SK-N-SH treated with all-trans-retinoic acid at 6 μM for 48 hours (cell line): ENCODE results near the gene DPYD.

Source experiments
- ARNTL ChIP-seq: fragments of 450-650 bp; formaldehyde crosslinking; IDR thresholded peaks from 2 replicates; pipeline ENCODE4 v1.5.0; 2020; ENCODE audit warnings: low read depth, mild to moderate bottlenecking, moderate library complexity, borderline replicate concordance
- BACH2 ChIP-seq: fragments of 250-450 bp; sonication (Bioruptor Pico); IDR thresholded peaks from 2 replicates; pipeline ENCODE4 v1.9.0; 2021; ENCODE audit warnings: mild to moderate bottlenecking, borderline replicate concordance
- ESRRG ChIP-seq: fragments of 250-450 bp; sonication (Bioruptor Pico); IDR thresholded peaks from 2 replicates; pipeline ENCODE4 v1.6.1; 2021; ENCODE audit warnings: mild to moderate bottlenecking
- GLIS3 ChIP-seq: fragments of 250-450 bp; sonication (Bioruptor Pico); IDR thresholded peaks from 2 replicates; pipeline ENCODE4 v1.5.0; 2020; ENCODE audit warnings: mild to moderate bottlenecking, moderate library complexity
- OSR1 ChIP-seq: fragments of 250-450 bp; sonication (Bioruptor Pico); IDR thresholded peaks from 2 replicates; pipeline ENCODE4 v1.8.0; 2022; ENCODE audit warnings: moderate library complexity, mild to moderate bottlenecking, inconsistent platforms
- TCF4 ChIP-seq: fragments of 250-450 bp; sonication (Bioruptor Pico); IDR thresholded peaks from 2 replicates; pipeline ENCODE4 v1.8.0; 2021; ENCODE audit warnings: mild to moderate bottlenecking, moderate library complexity, borderline replicate concordance
- ZFP3 ChIP-seq: fragments of 250-450 bp; sonication (Bioruptor Pico); IDR thresholded peaks from 2 replicates; pipeline ENCODE4 v1.5.0; 2020; ENCODE audit warnings: mild to moderate bottlenecking, moderate library complexity
- ZFP30 ChIP-seq: fragments of 450-650 bp; formaldehyde crosslinking; IDR thresholded peaks from 2 replicates; pipeline ENCODE4 v1.5.0; 2022; ENCODE audit warnings: mild to moderate bottlenecking, moderate library complexity
- ZNF70 ChIP-seq: fragments of 450-650 bp; formaldehyde crosslinking; IDR thresholded peaks from 2 replicates; pipeline ENCODE4 v1.5.0; 2020; ENCODE audit warnings: mild to moderate bottlenecking, moderate library complexity
- ZNF8 ChIP-seq: fragments of 450-650 bp; formaldehyde crosslinking; IDR thresholded peaks from 2 replicates; pipeline ENCODE4 v1.5.0; 2020; ENCODE audit warnings: mild to moderate bottlenecking, moderate library complexity
- TF ChIP-seq, protein P1 (sequence below): fragments of 250-450 bp; sonication (Bioruptor Pico); IDR thresholded peaks from 2 replicates; pipeline ENCODE4 v1.5.1; 2020; ENCODE audit warnings: low read depth, mild to moderate bottlenecking, moderate library complexity
- TF ChIP-seq, protein P2 (sequence below): fragments of 250-450 bp; sonication (Bioruptor Pico); IDR thresholded peaks from 2 replicates; pipeline ENCODE4 v1.8.0; 2021; ENCODE audit warnings: low read depth, mild to moderate bottlenecking, moderate library complexity, borderline replicate concordance
- TF ChIP-seq, protein P3 (sequence below): fragments of 250-450 bp; sonication (Bioruptor Pico); IDR thresholded peaks from 2 replicates; pipeline ENCODE4 v1.8.0; 2020; ENCODE audit warnings: mild to moderate bottlenecking, moderate library complexity, borderline replicate concordance
- TF ChIP-seq, protein P4 (sequence below): fragments of 250-450 bp; sonication (Bioruptor Pico); IDR thresholded peaks from 2 replicates; pipeline ENCODE4 v1.5.1; 2021; ENCODE audit warnings: mild to moderate bottlenecking, moderate library complexity

DNA sequence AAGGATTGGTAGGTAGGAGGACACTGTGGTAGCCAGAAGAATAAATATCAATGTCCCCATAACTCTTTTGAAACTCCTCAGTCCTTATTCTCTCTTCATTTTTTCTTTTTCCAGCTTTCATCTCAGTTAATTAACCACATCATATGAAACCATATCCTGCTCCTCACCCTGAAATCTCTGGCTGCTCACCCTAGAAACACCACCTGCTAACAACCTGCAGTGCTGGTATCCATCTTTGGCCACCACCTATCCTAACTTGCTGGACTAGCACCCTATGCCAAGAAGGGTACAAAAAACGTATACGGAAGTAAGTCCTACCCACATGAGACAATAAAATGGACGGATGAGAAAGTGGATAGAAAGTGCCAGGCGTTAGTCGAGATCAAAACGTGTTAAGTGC is 13.7 kb upstream of the DPYD start:
- TF ChIP-seq, protein P1, sequence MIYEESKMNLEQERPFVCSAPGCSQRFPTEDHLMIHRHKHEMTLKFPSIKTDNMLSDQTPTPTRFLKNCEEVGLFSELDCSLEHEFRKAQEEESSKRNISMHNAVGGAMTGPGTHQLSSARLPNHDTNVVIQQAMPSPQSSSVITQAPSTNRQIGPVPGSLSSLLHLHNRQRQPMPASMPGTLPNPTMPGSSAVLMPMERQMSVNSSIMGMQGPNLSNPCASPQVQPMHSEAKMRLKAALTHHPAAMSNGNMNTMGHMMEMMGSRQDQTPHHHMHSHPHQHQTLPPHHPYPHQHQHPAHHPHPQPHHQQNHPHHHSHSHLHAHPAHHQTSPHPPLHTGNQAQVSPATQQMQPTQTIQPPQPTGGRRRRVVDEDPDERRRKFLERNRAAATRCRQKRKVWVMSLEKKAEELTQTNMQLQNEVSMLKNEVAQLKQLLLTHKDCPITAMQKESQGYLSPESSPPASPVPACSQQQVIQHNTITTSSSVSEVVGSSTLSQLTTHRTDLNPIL (CRISPR knock-in tag), result no peak
- no peak for TF ChIP-seq ZFP30 (CRISPR knock-in tag)
- no peak for TF ChIP-seq GLIS3 (CRISPR knock-in tag)
- TF ChIP-seq, protein P2, sequence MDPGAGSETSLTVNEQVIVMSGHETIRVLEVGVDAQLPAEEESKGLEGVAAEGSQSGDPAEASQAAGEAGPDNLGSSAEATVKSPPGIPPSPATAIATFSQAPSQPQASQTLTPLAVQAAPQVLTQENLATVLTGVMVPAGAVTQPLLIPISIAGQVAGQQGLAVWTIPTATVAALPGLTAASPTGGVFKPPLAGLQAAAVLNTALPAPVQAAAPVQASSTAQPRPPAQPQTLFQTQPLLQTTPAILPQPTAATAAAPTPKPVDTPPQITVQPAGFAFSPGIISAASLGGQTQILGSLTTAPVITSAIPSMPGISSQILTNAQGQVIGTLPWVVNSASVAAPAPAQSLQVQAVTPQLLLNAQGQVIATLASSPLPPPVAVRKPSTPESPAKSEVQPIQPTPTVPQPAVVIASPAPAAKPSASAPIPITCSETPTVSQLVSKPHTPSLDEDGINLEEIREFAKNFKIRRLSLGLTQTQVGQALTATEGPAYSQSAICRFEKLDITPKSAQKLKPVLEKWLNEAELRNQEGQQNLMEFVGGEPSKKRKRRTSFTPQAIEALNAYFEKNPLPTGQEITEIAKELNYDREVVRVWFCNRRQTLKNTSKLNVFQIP, result no peak
- TF ChIP-seq ESRRG, result no peak
- TF ChIP-seq ZFP3 (CRISPR knock-in tag), result no peak
- TF ChIP-seq ZNF8 (CRISPR knock-in tag), result no peak
- no peak for TF ChIP-seq OSR1 (CRISPR knock-in tag)
- TF ChIP-seq, protein P3, sequence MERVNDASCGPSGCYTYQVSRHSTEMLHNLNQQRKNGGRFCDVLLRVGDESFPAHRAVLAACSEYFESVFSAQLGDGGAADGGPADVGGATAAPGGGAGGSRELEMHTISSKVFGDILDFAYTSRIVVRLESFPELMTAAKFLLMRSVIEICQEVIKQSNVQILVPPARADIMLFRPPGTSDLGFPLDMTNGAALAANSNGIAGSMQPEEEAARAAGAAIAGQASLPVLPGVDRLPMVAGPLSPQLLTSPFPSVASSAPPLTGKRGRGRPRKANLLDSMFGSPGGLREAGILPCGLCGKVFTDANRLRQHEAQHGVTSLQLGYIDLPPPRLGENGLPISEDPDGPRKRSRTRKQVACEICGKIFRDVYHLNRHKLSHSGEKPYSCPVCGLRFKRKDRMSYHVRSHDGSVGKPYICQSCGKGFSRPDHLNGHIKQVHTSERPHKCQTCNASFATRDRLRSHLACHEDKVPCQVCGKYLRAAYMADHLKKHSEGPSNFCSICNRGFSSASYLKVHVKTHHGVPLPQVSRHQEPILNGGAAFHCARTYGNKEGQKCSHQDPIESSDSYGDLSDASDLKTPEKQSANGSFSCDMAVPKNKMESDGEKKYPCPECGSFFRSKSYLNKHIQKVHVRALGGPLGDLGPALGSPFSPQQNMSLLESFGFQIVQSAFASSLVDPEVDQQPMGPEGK, result no peak
- no peak for TF ChIP-seq ARNTL (CRISPR knock-in tag)
- TF ChIP-seq BACH2 (CRISPR knock-in tag), result no peak
- TF ChIP-seq, protein P4, sequence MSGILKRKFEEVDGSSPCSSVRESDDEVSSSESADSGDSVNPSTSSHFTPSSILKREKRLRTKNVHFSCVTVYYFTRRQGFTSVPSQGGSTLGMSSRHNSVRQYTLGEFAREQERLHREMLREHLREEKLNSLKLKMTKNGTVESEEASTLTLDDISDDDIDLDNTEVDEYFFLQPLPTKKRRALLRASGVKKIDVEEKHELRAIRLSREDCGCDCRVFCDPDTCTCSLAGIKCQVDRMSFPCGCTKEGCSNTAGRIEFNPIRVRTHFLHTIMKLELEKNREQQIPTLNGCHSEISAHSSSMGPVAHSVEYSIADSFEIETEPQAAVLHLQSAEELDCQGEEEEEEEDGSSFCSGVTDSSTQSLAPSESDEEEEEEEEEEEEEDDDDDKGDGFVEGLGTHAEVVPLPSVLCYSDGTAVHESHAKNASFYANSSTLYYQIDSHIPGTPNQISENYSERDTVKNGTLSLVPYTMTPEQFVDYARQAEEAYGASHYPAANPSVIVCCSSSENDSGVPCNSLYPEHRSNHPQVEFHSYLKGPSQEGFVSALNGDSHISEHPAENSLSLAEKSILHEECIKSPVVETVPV (CRISPR knock-in tag), result no peak
- no peak for TF ChIP-seq TCF4
- no peak for TF ChIP-seq ZNF70 (CRISPR knock-in tag)
